K562 (cell line): ENCODE measurements around the gene SND1. TPM values are rescaled to one million over a fixed set of nuclear protein-coding genes. Genes with fewer than 3 reads are reported as not detected.

ENCODE experiments used
- ARID3B ChIP-seq: fragments of 250-450 bp; sonication (Bioruptor Pico); IDR thresholded peaks from 2 replicates; pipeline ENCODE4 v1.4.0; 2020; ENCODE audit warnings: borderline replicate concordance
- ATF4 ChIP-seq: fragments of 450-650 bp; formaldehyde crosslinking; IDR thresholded peaks from 2 replicates; pipeline ENCODE4 v1.4.0; 2022; ENCODE audit warnings: mild to moderate bottlenecking, moderate library complexity
- E2F4 ChIP-seq: sonication (generic); formaldehyde crosslinking; IDR thresholded peaks from 2 replicates; pipeline ENCODE4 v1.8.0; 2022; ENCODE audit warnings: mild to moderate bottlenecking, low read depth, missing genetic modification reagents
- E2F5 ChIP-seq: sonication (generic); formaldehyde crosslinking; IDR thresholded peaks from 2 replicates; pipeline ENCODE4 v1.8.0; 2022; ENCODE audit warnings: mild to moderate bottlenecking, missing genetic modification reagents
- ESRRB ChIP-seq: fragments of 250-450 bp; sonication (Bioruptor Pico); IDR thresholded peaks from 2 replicates; pipeline ENCODE4 v1.5.0; 2020; ENCODE audit warnings: mild to moderate bottlenecking, moderate library complexity, borderline replicate concordance
- FOXA1 ChIP-seq: fragments of 450-650 bp; IDR thresholded peaks from 2 replicates; pipeline ENCODE4 v1.6.1; 2016; ENCODE audit warnings: mild to moderate bottlenecking, borderline replicate concordance
- FOXP1 ChIP-seq: sonication (generic); formaldehyde crosslinking; IDR thresholded peaks from 2 replicates; pipeline ENCODE4 v1.8.0; 2022; ENCODE audit warnings: mild to moderate bottlenecking, missing genetic modification reagents
- GATA2 ChIP-seq: sonication (generic); formaldehyde crosslinking; IDR thresholded peaks from 2 replicates; pipeline ENCODE4 v1.4.0; 2020; ENCODE audit warnings: mild to moderate bottlenecking, missing genetic modification reagents
- PHTF2 ChIP-seq: fragments of 250-450 bp; sonication (Bioruptor Pico); IDR thresholded peaks from 2 replicates; pipeline ENCODE4 v1.5.0; 2021; ENCODE audit warnings: mild to moderate bottlenecking
- RFX7 ChIP-seq: fragments of 250-450 bp; sonication (Bioruptor Pico); IDR thresholded peaks from 2 replicates; pipeline ENCODE4 v1.5.1; 2021; ENCODE audit warnings: mild to moderate bottlenecking
- SREBF1 ChIP-seq: fragments of 150-350 bp; IDR thresholded peaks from 2 replicates; pipeline ENCODE4 v1.6.1; 2014; ENCODE audit warnings: antibody characterized with exemption, low read depth, low read length, borderline replicate concordance
- XRCC4 ChIP-seq: IDR thresholded peaks from one replicate; pipeline ENCODE4 v1.6.1; 2011; ENCODE audit not compliant: insufficient read depth, insufficient read length; ENCODE audit errors: extremely low read depth
- ZBTB2 ChIP-seq: fragments of 450-650 bp; IDR thresholded peaks from 2 replicates; pipeline ENCODE4 v1.6.1; 2016; ENCODE audit warnings: antibody characterized with exemption
- ZFPM2 ChIP-seq: fragments of 250-450 bp; sonication (Bioruptor Pico); IDR thresholded peaks from 2 replicates; pipeline ENCODE4 v1.5.1; 2022; ENCODE audit warnings: mild to moderate bottlenecking
- ZHX1 ChIP-seq: fragments of 150-350 bp; conservative IDR thresholded peaks from 2 replicates; pipeline ENCODE4 v1.6.1; 2014; ENCODE audit warnings: low read length
- ZNF165 ChIP-seq: fragments of 250-450 bp; sonication (Bioruptor Pico); IDR thresholded peaks from 2 replicates; pipeline ENCODE4 v1.4.0; 2020; ENCODE audit warnings: borderline replicate concordance
- ZNF324 ChIP-seq: fragments of 250-450 bp; sonication (Bioruptor Pico); IDR thresholded peaks from 2 replicates; pipeline ENCODE4 v1.4.0; 2020; ENCODE audit warnings: mild to moderate bottlenecking
- ZNF695 ChIP-seq: fragments of 450-650 bp; formaldehyde crosslinking; IDR thresholded peaks from 2 replicates; pipeline ENCODE4 v1.4.0; 2020; ENCODE audit warnings: mild to moderate bottlenecking, moderate library complexity
- ZNF717 ChIP-seq: fragments of 250-450 bp; sonication (Bioruptor Pico); IDR thresholded peaks from 2 replicates; pipeline ENCODE4 v1.5.0; 2021
- polyA plus RNA-seq, 8 experiments: library from polyadenylated mRNA; depleted of rRNA in 4 of 8; stranded (reverse) in 5 of 8; unstranded in 3 of 8; fragments of >200 nt; fragmentation: Nextera tagmentation in 2 of 8; fragmentation: Illumina TruSeq in 1 of 8; extraction: Ambion mirVana in 2 of 8; extraction: Trizol in 1 of 8; gene quantifications; 2 replicates each; pipeline versions ENCODE4 v1.2.1 to v1.2.3, GENCODE V29; 2011 to 2014; ENCODE audit warnings: inconsistent platforms in 1 of 8, missing spikeins in 1 of 8
- total RNA-seq, 7 experiments: library from RNA; depleted of rRNA in 6 of 7; stranded (reverse); fragments of >200 nt in 6 of 7; fragmentation: Illumina TruSeq in 2 of 7; extraction: Trizol in 2 of 7; gene quantifications; 2 replicates each; pipeline versions ENCODE4 v1.2.1 to v1.2.3, GENCODE V29; 2011 to 2021; ENCODE audit warnings: low replicate concordance in 1 of 7

SND1 gene
- total and polyA plus RNA-seq, 9 of the 15 experiments (the other 6 are each of a cell fraction or from before 2014, with no cell fraction given) = 46.5 to 307 (median 191) TPM

GRCh38 chr7:127650847-127651555 lies 993 bp upstream of the SND1 start (continued):
- no peak for TF ChIP-seq ATF4 (CRISPR knock-in tag)
- peak; percentile 31; the same call in 1 of the 2 replicates for TF ChIP-seq RFX7 (CRISPR knock-in tag)
- TF ChIP-seq E2F4 (CRISPR knock-in tag) = no peak; the same call in 1 of the 2 replicates
- TF ChIP-seq XRCC4 = no peak
- 0 out of 2 replicates have a peak, but pooled peaks have one; percentile 65 for TF ChIP-seq FOXP1
- TF ChIP-seq GATA2 (CRISPR knock-in tag) = no peak
- no peak for TF ChIP-seq E2F5
- no peak for TF ChIP-seq ZHX1
- no peak for TF ChIP-seq ZNF165 (CRISPR knock-in tag)
- TF ChIP-seq PHTF2 (CRISPR knock-in tag) = no peak
- no peak for TF ChIP-seq SREBF1
- no peak for TF ChIP-seq ZNF717
- no peak for TF ChIP-seq ZNF324
- TF ChIP-seq ARID3B = no peak
- no peak for TF ChIP-seq ZNF695 (CRISPR knock-in tag)
- TF ChIP-seq ZBTB2 = no peak; the same call in 1 of the 2 replicates
- no peak for TF ChIP-seq FOXA1
- no peak for TF ChIP-seq ZFPM2 (CRISPR knock-in tag)
- TF ChIP-seq ESRRB (CRISPR knock-in tag) = no peak
